Astrocyte (in vitro differentiated cells and primary cell): Measurements from ENCODE around the gene GPR26. TPM values are rescaled to one million over a fixed set of nuclear protein-coding genes. Genes with fewer than 3 reads are reported as not detected.

Experiments used
- DNase-seq: peaks from one replicate; pipeline ENCODE4 v3.0.0-alpha.2; 2010; ENCODE audit warnings: low read depth
- FAIRE-seq: peaks from 2 replicates; lab custom pipeline; 2011; peaks lifted over from hg19 to GRCh38; lab: Jason Lieb, UNC
- H2AFZ ChIP-seq: 2 replicates; pipeline ENCODE4 v1.6.0; 2012; ENCODE audit warnings: low read depth, low read length, inconsistent platforms
- H3K27ac ChIP-seq: 2 replicates; pipeline ENCODE4 v1.5.1; 2011; ENCODE audit warnings: low read depth, low read length, inconsistent platforms
- H3K27me3 ChIP-seq: 2 replicates; pipeline ENCODE4 v1.6.0; 2011; ENCODE audit warnings: low read length, inconsistent platforms; ENCODE audit not compliant: insufficient read depth
- H3K36me3 ChIP-seq: 2 replicates; pipeline ENCODE4 v1.5.1; 2011; ENCODE audit warnings: low read length, inconsistent platforms; ENCODE audit not compliant: insufficient read depth
- H3K4me1 ChIP-seq: 2 replicates; pipeline ENCODE4 v1.5.1; 2011; ENCODE audit warnings: low read length, inconsistent platforms; ENCODE audit not compliant: insufficient read depth
- H3K4me2 ChIP-seq: 2 replicates; pipeline ENCODE4 v1.6.0; 2012; ENCODE audit warnings: low read length, inconsistent platforms
- H3K4me3 ChIP-seq: 2 replicates; pipeline ENCODE4 v1.5.1; 2011; ENCODE audit warnings: low read depth, mild to moderate bottlenecking, low read length, inconsistent platforms; ENCODE audit not compliant: insufficient read depth
- H3K79me2 ChIP-seq: 2 replicates; pipeline ENCODE4 v1.6.0; 2012; ENCODE audit warnings: mild to moderate bottlenecking, low read length, inconsistent platforms; ENCODE audit not compliant: insufficient read depth
- H3K9ac ChIP-seq: 2 replicates; pipeline ENCODE4 v1.6.0; 2012; ENCODE audit warnings: mild to moderate bottlenecking, low read length, inconsistent platforms
- H3K9me3 ChIP-seq: 2 replicates; pipeline ENCODE4 v1.5.1; 2012; ENCODE audit warnings: low read depth, mild to moderate bottlenecking, low read length, inconsistent platforms; ENCODE audit not compliant: insufficient read depth
- H4K20me1 ChIP-seq: 2 replicates; pipeline ENCODE4 v1.6.0; 2012; ENCODE audit warnings: low read length, inconsistent platforms; ENCODE audit not compliant: insufficient read depth
- H3K27ac Mint-ChIP-seq: one replicate; pipeline ENCODE4 v1.8.0; 2021; ENCODE audit warnings: mild to moderate bottlenecking, mixed read lengths; ENCODE audit not compliant: unreplicated experiment
- H3K27me3 Mint-ChIP-seq: one replicate; pipeline ENCODE4 v1.8.0; 2021; ENCODE audit warnings: low read depth, mixed read lengths; ENCODE audit not compliant: unreplicated experiment
- H3K36me3 Mint-ChIP-seq: one replicate; pipeline ENCODE4 v1.8.0; 2021; ENCODE audit warnings: low read depth, mixed read lengths; ENCODE audit not compliant: unreplicated experiment
- H3K4me1 Mint-ChIP-seq: one replicate; pipeline ENCODE4 v1.8.0; 2021; ENCODE audit warnings: low read depth, mixed read lengths; ENCODE audit not compliant: unreplicated experiment
- H3K4me3 Mint-ChIP-seq: one replicate; pipeline ENCODE4 v1.8.0; 2021; ENCODE audit warnings: mild to moderate bottlenecking, moderate library complexity, mixed read lengths; ENCODE audit not compliant: unreplicated experiment
- H3K9me3 Mint-ChIP-seq: one replicate; pipeline ENCODE4 v1.8.0; 2021; ENCODE audit warnings: mild to moderate bottlenecking, mixed read lengths; ENCODE audit not compliant: unreplicated experiment
- CTCF ChIP-seq: IDR thresholded peaks from 2 replicates; pipeline ENCODE4 v1.5.1; 2011; ENCODE audit warnings: low read depth, mild to moderate bottlenecking, inconsistent platforms, low read length, moderate library complexity; ENCODE audit not compliant: insufficient read depth
- EZH2 ChIP-seq: IDR thresholded peaks from 2 replicates; pipeline ENCODE4 v1.6.1; 2012; ENCODE audit warnings: mild to moderate bottlenecking, low read length, inconsistent platforms; ENCODE audit not compliant: insufficient read depth
- total RNA-seq: library from RNA; stranded (reverse); gene quantifications from 2 replicates; pipeline ENCODE4 v1.2.1, GENCODE V29; 2021

The GPR26 gene
- total RNA-seq, 1 donor from 2014 or later = 0.09 TPM

GRCh38 chr10:123689880-123690279 is 23.7 kb downstream of the GPR26 start:
- H3K4me2 ChIP-seq = no peak overlapping the region
- DNase-seq (no peak), FAIRE-seq (no peak)
- Mint-ChIP-seq H3K4me1 (no peaks in the 10 kb centered on the region), H3K27ac (no peak overlapping the region), H3K36me3 (no peaks in the 10 kb centered on the region), H3K4me3 (no peak overlapping the region), H3K27me3 (peaks cover 60% of the 10 kb centered on the region), H3K9me3 (peaks cover 6% of the 10 kb centered on the region)
- no peak overlapping the region for H3K27ac ChIP-seq
- no peak for TF ChIP-seq EZH2
- no peak for TF ChIP-seq CTCF
- H3K9me3 ChIP-seq = no peaks in the 10 kb centered on the region
- H3K9ac ChIP-seq = no peak overlapping the region
- H2AFZ ChIP-seq = no peak overlapping the region
- no peaks in the 10 kb centered on the region for H4K20me1 ChIP-seq
- no peaks in the 10 kb centered on the region for H3K36me3 ChIP-seq
- H3K4me1 ChIP-seq = no peaks in the 10 kb centered on the region
- no peaks in the 10 kb centered on the region for H3K79me2 ChIP-seq
- H3K4me3 ChIP-seq = no peak overlapping the region
- no peaks in the 10 kb centered on the region for H3K27me3 ChIP-seq

GRCh38 chr10:123703195-123703790 is 37.1 kb downstream of the GPR26 start:
- Mint-ChIP-seq H3K27me3 (peaks cover 56% of the 10 kb centered on the region), H3K36me3 (no peaks in the 10 kb centered on the region), H3K4me3 (no peak overlapping the region), H3K9me3 (peaks cover 3% of the 10 kb centered on the region), H3K4me1 (no peaks in the 10 kb centered on the region), H3K27ac (no peak overlapping the region)
- no peak for TF ChIP-seq CTCF
- no peak for TF ChIP-seq EZH2
- no peaks in the 10 kb centered on the region for H3K79me2 ChIP-seq
- no peak overlapping the region for H3K4me2 ChIP-seq
- H2AFZ ChIP-seq = no peak overlapping the region
- no peak overlapping the region for H3K9ac ChIP-seq
- no peak overlapping the region for H3K27ac ChIP-seq
- no peaks in the 10 kb centered on the region for H3K27me3 ChIP-seq
- H3K36me3 ChIP-seq = no peaks in the 10 kb centered on the region
- FAIRE-seq (no peak), DNase-seq (no peak)
- H3K4me3 ChIP-seq = no peak overlapping the region
- no peaks in the 10 kb centered on the region for H4K20me1 ChIP-seq
- H3K9me3 ChIP-seq = peaks cover 11% of the 10 kb centered on the region
- no peaks in the 10 kb centered on the region for H3K4me1 ChIP-seq

GRCh38 chr10:123704076-123704475 is 37.9 kb downstream of the GPR26 start:
- Mint-ChIP-seq H3K36me3 (no peaks in the 10 kb centered on the region), H3K27ac (no peak overlapping the region), H3K27me3 (peaks cover 57% of the 10 kb centered on the region), H3K4me3 (no peak overlapping the region), H3K9me3 (peaks cover 5% of the 10 kb centered on the region), H3K4me1 (no peaks in the 10 kb centered on the region)
- Histone ChIP-seq H3K79me2 (no peaks in the 10 kb centered on the region), H3K9ac (no peak overlapping the region), H3K9me3 (peaks cover 11% of the 10 kb centered on the region), H3K4me3 (no peak overlapping the region), H2AFZ (no peak overlapping the region), H4K20me1 (no peaks in the 10 kb centered on the region), H3K4me2 (no peak overlapping the region), H3K36me3 (no peaks in the 10 kb centered on the region), H3K27ac (no peak overlapping the region), H3K4me1 (no peaks in the 10 kb centered on the region), H3K27me3 (no peaks in the 10 kb centered on the region)
- no peak for TF ChIP-seq EZH2
- FAIRE-seq = no peak
- no peak for DNase-seq
